Dendritic cell treated with granulocyte-macrophage colony-stimulating factor and Interleukin-4, amounts not matched to agents 40 ng/mL and 50 ng/mL, for 4 days (primary cell): Measurements from ENCODE around the gene PDGFB.

ENCODE experiments used
- H3K27ac Mint-ChIP-seq: one replicate; pipeline ENCODE4 v1.8.0; 2022; ENCODE audit warnings: mild to moderate bottlenecking, mixed read lengths
- H3K27me3 Mint-ChIP-seq: one replicate; pipeline ENCODE4 v1.8.0; 2022; ENCODE audit warnings: mild to moderate bottlenecking, mixed read lengths
- H3K36me3 Mint-ChIP-seq: one replicate; pipeline ENCODE4 v1.8.0; 2022; ENCODE audit warnings: low read depth, mixed read lengths
- H3K4me1 Mint-ChIP-seq: one replicate; pipeline ENCODE4 v1.8.0; 2022; ENCODE audit warnings: low read depth, mixed read lengths
- H3K4me3 Mint-ChIP-seq: one replicate; pipeline ENCODE4 v1.8.0; 2022; ENCODE audit warnings: mild to moderate bottlenecking, moderate library complexity, mixed read lengths
- H3K9me3 Mint-ChIP-seq: one replicate; pipeline ENCODE4 v1.8.0; 2022; ENCODE audit warnings: mixed read lengths
- intact Hi-C: fragments of 100-400 bp; cut with micrococcal nuclease; formaldehyde crosslinking; loops from one replicate; pipeline ENCODE4 v1.15.0; 2022

The PDGFB gene

GRCh38 chr22:39269095-39269790, 24.5 kb upstream of the PDGFB start:
- peaks cover 7% of the 10 kb centered on the region for H3K27me3 Mint-ChIP-seq
- H3K9me3 Mint-ChIP-seq = no peaks in the 10 kb centered on the region
- peak overlapping the region; percentile 25 for H3K4me3 Mint-ChIP-seq
- H3K36me3 Mint-ChIP-seq = no peaks in the 10 kb centered on the region
- peaks cover 78% of the 10 kb centered on the region for H3K4me1 Mint-ChIP-seq
- H3K27ac Mint-ChIP-seq = peak overlapping the region; percentile 95
- intact Hi-C loops = no loop called here

- peaks cover 78% of the 10 kb centered on the region for H3K4me1 Mint-ChIP-seq
- H3K27ac Mint-ChIP-seq = peak overlapping the region; percentile 95
- no peaks in the 10 kb centered on the region for H3K9me3 Mint-ChIP-seq
- no peaks in the 10 kb centered on the region for H3K36me3 Mint-ChIP-seq
- intact Hi-C loops = no loop called here
- no peak overlapping the region for H3K4me3 Mint-ChIP-seq
- peaks cover 5% of the 10 kb centered on the region for H3K27me3 Mint-ChIP-seq
These were observed 23.9 kb upstream of the PDGFB start for GRCh38 chr22:39268645-39269044.

- Mint-ChIP-seq H3K27ac (peak overlapping the region; percentile 95), H3K36me3 (no peaks in the 10 kb centered on the region), H3K27me3 (peaks cover 2% of the 10 kb centered on the region), H3K4me3 (no peak overlapping the region), H3K4me1 (peaks cover 72% of the 10 kb centered on the region), H3K9me3 (no peaks in the 10 kb centered on the region)
- intact Hi-C loops = no loop called here
These were observed 23.2 kb upstream of the PDGFB start for GRCh38 chr22:39267974-39268373.

- no peak overlapping the region for H3K4me3 Mint-ChIP-seq
- H3K27ac Mint-ChIP-seq = peak overlapping the region; percentile 95
These were observed 21.7 kb upstream of the PDGFB start for GRCh38 chr22:39266398-39267030.

GRCh38 chr22:39265143-39265886, 20.5 kb upstream of the PDGFB start:
- no peaks in the 10 kb centered on the region for H3K27me3 Mint-ChIP-seq
- H3K27ac Mint-ChIP-seq = peak overlapping the region; percentile 95
- peaks cover 22% of the 10 kb centered on the region for H3K9me3 Mint-ChIP-seq
- intact Hi-C loops = no loop called here
- H3K36me3 Mint-ChIP-seq = peaks cover 10% of the 10 kb centered on the region
- H3K4me3 Mint-ChIP-seq = no peak overlapping the region
- H3K4me1 Mint-ChIP-seq = peaks cover 90% of the 10 kb centered on the region

More at GRCh38 chr22:39266398-39267030, 21.7 kb upstream of the PDGFB start:
- peaks cover 12% of the 10 kb centered on the region for H3K9me3 Mint-ChIP-seq
- H3K36me3 Mint-ChIP-seq = peaks cover under 1% of the 10 kb centered on the region
- intact Hi-C loops = loop anchor here (1.0 kb wide), 1 partner anchor 10 kb away; no protein-coding TSS in a partner anchor
- peaks cover 81% of the 10 kb centered on the region for H3K4me1 Mint-ChIP-seq
- peaks cover 2% of the 10 kb centered on the region for H3K27me3 Mint-ChIP-seq

GRCh38 chr22:39264349-39265038, 19.7 kb upstream of the PDGFB start:
- intact Hi-C loops = loop anchor here (1.0 kb wide), 1 partner anchor 36 kb away; no protein-coding TSS in a partner anchor
- Mint-ChIP-seq H3K9me3 (peaks cover 22% of the 10 kb centered on the region), H3K36me3 (peaks cover 10% of the 10 kb centered on the region), H3K4me1 (peaks cover 88% of the 10 kb centered on the region), H3K4me3 (peak overlapping the region; percentile 0), H3K27ac (peak overlapping the region; percentile 95), H3K27me3 (no peaks in the 10 kb centered on the region)

GRCh38 chr22:39263626-39264348, 19.0 kb upstream of the PDGFB start:
- peak overlapping the region; percentile 95 for H3K27ac Mint-ChIP-seq
- no peaks in the 10 kb centered on the region for H3K27me3 Mint-ChIP-seq
- H3K36me3 Mint-ChIP-seq = peaks cover 10% of the 10 kb centered on the region
- peaks cover 22% of the 10 kb centered on the region for H3K9me3 Mint-ChIP-seq
- no peak overlapping the region for H3K4me3 Mint-ChIP-seq
- peaks cover 81% of the 10 kb centered on the region for H3K4me1 Mint-ChIP-seq
- intact Hi-C loops = loop anchor here (1.0 kb wide), 1 partner anchor 37 kb away; no protein-coding TSS in a partner anchor

GRCh38 chr22:39259666-39260065, 14.9 kb upstream of the PDGFB start:
- Mint-ChIP-seq H3K4me1 (peaks cover 56% of the 10 kb centered on the region), H3K36me3 (peaks cover 10% of the 10 kb centered on the region), H3K27me3 (peaks cover 28% of the 10 kb centered on the region), H3K4me3 (no peak overlapping the region), H3K9me3 (peaks cover 22% of the 10 kb centered on the region), H3K27ac (peak overlapping the region; percentile 55)
- intact Hi-C loops = no loop called here

GRCh38 chr22:39257901-39258475, 13.2 kb upstream of the PDGFB start:
- Mint-ChIP-seq H3K36me3 (peaks cover 10% of the 10 kb centered on the region), H3K9me3 (peaks cover 22% of the 10 kb centered on the region), H3K27me3 (peaks cover 36% of the 10 kb centered on the region), H3K4me1 (peaks cover 59% of the 10 kb centered on the region), H3K4me3 (no peak overlapping the region), H3K27ac (peak overlapping the region; percentile 17)
- intact Hi-C loops = no loop called here

GRCh38 chr22:39256979-39257378, 12.2 kb upstream of the PDGFB start:
- intact Hi-C loops = no loop called here
- Mint-ChIP-seq H3K27ac (no peak overlapping the region), H3K9me3 (peaks cover 14% of the 10 kb centered on the region), H3K4me3 (no peak overlapping the region), H3K27me3 (peaks cover 45% of the 10 kb centered on the region), H3K36me3 (peaks cover 10% of the 10 kb centered on the region), H3K4me1 (peaks cover 60% of the 10 kb centered on the region)

GRCh38 chr22:39256186-39256552, 11.4 kb upstream of the PDGFB start:
- H3K36me3 Mint-ChIP-seq = peaks cover 6% of the 10 kb centered on the region
- peaks cover 6% of the 10 kb centered on the region for H3K9me3 Mint-ChIP-seq
- peaks cover 59% of the 10 kb centered on the region for H3K4me1 Mint-ChIP-seq
- intact Hi-C loops = no loop called here
- no peak overlapping the region for H3K4me3 Mint-ChIP-seq
- H3K27ac Mint-ChIP-seq = peak overlapping the region; percentile 76
- H3K27me3 Mint-ChIP-seq = peaks cover 53% of the 10 kb centered on the region

GRCh38 chr22:39255449-39256185, 10.8 kb upstream of the PDGFB start:
- Mint-ChIP-seq H3K27ac (peak overlapping the region; percentile 76), H3K27me3 (peaks cover 59% of the 10 kb centered on the region), H3K4me3 (no peak overlapping the region), H3K36me3 (peaks cover under 1% of the 10 kb centered on the region), H3K4me1 (peaks cover 54% of the 10 kb centered on the region), H3K9me3 (peaks cover under 1% of the 10 kb centered on the region)
- intact Hi-C loops = no loop called here
